ENCODE results near the gene CLDN15.

DNA sequence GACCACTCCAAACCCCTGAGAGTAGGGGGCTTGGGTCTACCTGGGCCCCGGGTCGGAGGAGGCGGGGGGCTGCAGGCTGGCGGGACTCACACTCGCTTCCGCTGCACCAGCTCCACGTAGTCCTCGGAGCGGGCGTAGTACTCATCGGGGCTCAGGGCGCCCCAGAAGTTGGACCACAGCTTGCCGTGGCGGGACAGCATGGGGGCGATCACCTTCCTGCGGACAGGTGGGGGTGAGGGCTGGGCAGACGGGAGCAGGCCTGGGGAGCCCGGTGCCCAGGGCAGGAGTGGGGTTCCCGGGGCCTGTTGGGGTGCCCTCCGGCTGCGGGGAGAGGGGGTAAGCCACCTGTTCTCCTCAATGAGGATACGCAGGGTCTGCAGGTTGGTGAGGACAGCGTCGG is 26.1 kb downstream of the CLDN15 start:
- TF ChIP-seq, protein P1, sequence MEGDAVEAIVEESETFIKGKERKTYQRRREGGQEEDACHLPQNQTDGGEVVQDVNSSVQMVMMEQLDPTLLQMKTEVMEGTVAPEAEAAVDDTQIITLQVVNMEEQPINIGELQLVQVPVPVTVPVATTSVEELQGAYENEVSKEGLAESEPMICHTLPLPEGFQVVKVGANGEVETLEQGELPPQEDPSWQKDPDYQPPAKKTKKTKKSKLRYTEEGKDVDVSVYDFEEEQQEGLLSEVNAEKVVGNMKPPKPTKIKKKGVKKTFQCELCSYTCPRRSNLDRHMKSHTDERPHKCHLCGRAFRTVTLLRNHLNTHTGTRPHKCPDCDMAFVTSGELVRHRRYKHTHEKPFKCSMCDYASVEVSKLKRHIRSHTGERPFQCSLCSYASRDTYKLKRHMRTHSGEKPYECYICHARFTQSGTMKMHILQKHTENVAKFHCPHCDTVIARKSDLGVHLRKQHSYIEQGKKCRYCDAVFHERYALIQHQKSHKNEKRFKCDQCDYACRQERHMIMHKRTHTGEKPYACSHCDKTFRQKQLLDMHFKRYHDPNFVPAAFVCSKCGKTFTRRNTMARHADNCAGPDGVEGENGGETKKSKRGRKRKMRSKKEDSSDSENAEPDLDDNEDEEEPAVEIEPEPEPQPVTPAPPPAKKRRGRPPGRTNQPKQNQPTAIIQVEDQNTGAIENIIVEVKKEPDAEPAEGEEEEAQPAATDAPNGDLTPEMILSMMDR (IDR thresholded peaks at IDR 0.05): no peak
- no peak for TF ChIP-seq POLR2A (IDR thresholded peaks at IDR 0.05)
